GM21367 (cell line): ENCODE measurements around the gene LENG1.

Source experiments
- ATAC-seq: cut with Tn5 transposase; IDR thresholded peaks from one replicate; pipeline ENCODE4 v1.9.1; 2021; ENCODE audit not compliant: unreplicated experiment

Gene LENG1

DNA sequence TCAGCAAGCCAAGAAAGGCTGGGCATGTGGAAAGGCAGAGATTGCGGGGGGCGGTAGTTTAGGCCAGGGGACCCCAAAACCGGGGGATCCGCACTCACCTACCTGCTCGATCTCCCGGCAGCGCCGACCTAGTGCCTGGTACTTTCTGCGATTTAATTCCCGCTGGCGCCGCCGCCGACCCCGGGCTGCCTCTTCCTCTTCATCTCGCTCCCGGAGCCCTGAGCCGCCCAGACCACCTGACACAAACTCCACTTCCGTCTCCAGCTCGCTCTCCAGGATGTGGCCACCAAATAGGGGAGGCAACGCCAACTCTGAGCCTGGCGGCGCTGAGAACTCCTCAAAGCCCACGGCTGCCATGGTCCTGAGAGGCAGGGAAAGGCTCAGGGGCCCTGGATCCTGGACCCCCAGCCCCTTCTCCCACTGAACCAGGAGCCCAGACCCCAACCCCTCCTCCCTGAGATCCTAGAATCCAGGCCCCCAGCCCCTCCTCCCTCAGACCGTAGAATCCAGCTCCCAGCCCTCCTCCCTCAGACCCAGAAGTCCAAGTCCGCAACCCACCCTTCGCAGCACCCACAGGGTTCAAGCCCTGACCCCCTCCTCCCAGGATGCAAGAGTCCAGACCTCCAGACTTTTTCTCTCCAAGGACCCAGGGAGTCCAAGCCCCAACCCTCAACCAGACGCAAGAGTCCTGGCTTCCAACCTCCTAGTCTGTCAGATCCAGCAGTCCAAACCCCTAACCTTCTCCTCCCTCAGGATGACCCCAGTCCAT, 45.0 kb downstream of the LENG1 start:
- ATAC-seq: peak; percentile 25

DNA sequence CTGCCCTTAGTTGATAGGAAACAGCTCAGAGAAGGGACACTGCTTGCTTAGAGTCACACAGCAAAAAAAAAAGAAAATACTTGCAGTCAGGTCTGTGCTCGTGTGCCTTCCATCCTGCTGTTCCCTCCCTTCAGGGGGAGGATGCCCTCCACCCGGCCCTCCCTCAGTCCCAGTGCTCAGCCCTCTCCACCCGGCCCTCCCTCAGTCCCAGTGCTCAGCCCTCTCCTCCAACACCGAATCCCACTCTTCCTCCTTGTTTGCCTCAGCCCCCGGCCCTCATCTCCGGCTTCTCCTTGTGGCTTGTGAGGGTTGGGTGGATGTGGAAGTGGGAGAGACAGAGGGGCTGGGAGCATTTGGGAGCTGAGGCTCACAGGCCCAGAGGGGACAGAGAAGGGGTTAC, 49.9 kb downstream of the LENG1 start:
- no peak for ATAC-seq

DNA sequence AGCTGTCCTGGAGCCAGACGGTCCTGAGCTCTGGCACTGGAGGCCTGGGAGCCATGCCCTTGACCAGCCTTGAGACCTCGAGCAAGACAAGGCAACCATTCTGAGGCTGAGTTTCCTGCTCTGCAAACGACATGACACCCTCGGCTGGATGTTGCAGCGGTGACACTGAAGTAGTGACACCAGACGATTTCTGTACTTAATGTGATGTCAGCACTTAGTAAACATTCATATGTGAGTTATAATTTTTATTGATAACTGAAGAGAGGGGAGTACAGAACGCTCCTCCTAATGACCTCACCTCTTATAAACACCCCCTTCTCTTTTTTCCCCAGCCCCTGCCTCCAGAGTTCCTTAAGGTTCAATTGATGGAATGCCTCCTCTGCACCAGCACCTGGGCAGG, 51.0 kb downstream of the LENG1 start:
- no peak for ATAC-seq

DNA sequence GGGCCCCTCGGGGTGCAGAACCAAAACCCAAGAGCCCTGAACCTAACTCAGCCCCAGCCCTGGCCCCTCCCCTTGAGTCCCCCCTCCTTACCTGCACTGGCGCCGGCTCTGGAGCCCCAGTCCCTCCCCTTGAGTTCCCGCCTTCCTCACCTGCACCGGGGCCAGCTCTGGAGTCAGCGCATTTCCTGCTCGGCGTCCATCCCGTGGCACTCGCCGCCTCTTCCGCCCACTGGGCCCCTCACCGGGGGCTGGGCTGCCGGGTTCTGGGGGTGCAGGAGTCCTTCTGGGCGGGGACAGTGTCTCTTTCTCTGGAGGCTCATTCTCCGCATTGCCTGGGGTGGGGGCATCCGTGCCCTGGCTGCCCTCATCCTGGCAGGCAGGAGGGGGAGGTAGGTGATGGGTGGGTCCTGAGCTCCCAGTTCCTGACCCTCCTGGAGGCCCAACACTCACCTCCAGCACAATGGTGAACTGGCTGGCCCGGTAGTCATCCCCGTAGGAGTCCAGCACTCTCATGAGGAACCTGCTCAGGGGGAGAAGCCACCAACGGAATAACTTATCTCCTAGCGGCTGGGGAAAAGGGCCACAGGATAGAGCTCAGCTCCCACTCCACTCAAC, 51.5 kb downstream of the LENG1 start:
- ATAC-seq: no peak

DNA sequence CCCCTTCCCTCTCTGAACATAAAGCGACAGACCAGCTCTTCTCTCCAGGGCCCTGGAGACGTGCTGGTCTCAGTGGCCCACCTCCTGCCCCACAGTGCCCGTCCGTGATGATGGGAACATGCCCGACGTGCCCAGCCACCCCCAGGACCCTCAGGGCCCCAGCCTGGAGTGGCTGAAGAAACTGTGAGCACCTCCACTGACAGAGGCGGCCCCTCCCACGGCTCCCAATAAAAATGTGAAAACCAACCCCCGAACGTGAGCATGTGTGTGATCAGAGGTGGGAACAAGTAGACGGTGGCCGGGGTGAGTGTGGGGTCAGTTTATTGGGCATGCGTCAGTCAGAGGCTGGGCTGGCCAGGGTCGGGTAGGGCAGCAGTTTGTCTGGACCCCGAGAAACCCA, 52.8 kb downstream of the LENG1 start:
- no peak for ATAC-seq

DNA sequence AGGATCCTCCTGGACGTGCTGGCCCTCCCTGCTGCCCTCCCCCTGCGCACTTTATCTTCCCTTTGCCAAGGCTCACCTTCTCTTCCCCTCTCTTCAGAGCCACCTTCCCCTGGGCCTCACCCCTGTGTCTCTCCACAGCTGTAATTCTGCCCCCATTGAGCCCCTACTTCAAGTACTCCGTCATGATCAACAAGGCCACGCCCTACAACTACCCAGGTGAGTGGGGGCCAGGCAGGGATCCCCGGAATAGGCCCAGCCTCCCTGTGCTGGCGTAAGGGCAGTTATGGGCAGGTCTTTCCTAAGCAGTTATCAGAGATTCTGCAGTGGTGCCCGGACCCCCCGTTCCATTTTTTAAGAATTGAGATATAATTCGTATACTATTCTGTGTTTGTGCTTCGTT, 53.7 kb downstream of the LENG1 start:
- no peak for ATAC-seq
